Thyroid gland (tissue), 4 donors: ENCODE results near the gene WDR26.

ENCODE experiments used
- CTCF ChIP-seq, 6 experiments: fragments of 200-600 bp in 3 of 6; fragments of 450-650 bp in 3 of 6; sonication (generic) in 3 of 6; IDR thresholded peaks; one replicate each; pipeline ENCODE4 v1.5.1; 2016 to 2019; ENCODE audit warnings: antibody characterized with exemption in 6 of 6, mild to moderate bottlenecking in 2 of 6, inconsistent platforms in 1 of 6, moderate library complexity in 1 of 6
- POLR2A ChIP-seq, 2 donors: fragments of 450-650 bp; IDR thresholded peaks; one replicate each; pipeline ENCODE4 v1.6.1; 2017; ENCODE audit warnings: antibody characterized with exemption in 2 of 2, mild to moderate bottlenecking in 2 of 2, moderate library complexity in 1 of 2

- TF ChIP-seq CTCF (IDR thresholded peaks at IDR 0.05), result no peak
- TF ChIP-seq POLR2A (IDR thresholded peaks at IDR 0.05), result no peak
Measured at GRCh38 chr1:224432146-224432545, 2.5 kb downstream of the WDR26 start.
